AG09319 (cell line): Measurements from ENCODE around the gene RAB35.

Source experiments
- DNase-seq: peaks from one replicate; pipeline ENCODE4 v3.0.0-alpha.2; 2010; ENCODE audit warnings: low read depth; ENCODE audit errors: extremely low read depth
- CTCF ChIP-seq: IDR thresholded peaks from 2 replicates; pipeline ENCODE4 v1.5.1; 2011; ENCODE audit warnings: low read depth, mild to moderate bottlenecking, inconsistent platforms, low read length, moderate library complexity

RAB35 gene

GRCh38 chr12:120156315-120157259, 40.0 kb upstream of the RAB35 start:
- DNase-seq = no peak
- no peak for TF ChIP-seq CTCF

- no peak for DNase-seq
- TF ChIP-seq CTCF = no peak
Measured at GRCh38 chr12:120155072-120155471, 38.5 kb upstream of the RAB35 start.

- DNase-seq = no peak
- no peak for TF ChIP-seq CTCF
Measured at GRCh38 chr12:120150919-120151525, 34.5 kb upstream of the RAB35 start.

- DNase-seq = no peak
- TF ChIP-seq CTCF = no peak
Measured at GRCh38 chr12:120148011-120148410, 31.5 kb upstream of the RAB35 start.

- TF ChIP-seq CTCF = no peak
- DNase-seq = no peak
Measured at GRCh38 chr12:120145164-120145563, 28.6 kb upstream of the RAB35 start.

- TF ChIP-seq CTCF = no peak
- no peak for DNase-seq
Measured at GRCh38 chr12:120144215-120144614, 27.7 kb upstream of the RAB35 start.

- TF ChIP-seq CTCF = no peak
Measured at GRCh38 chr12:120142231-120142877, 25.8 kb upstream of the RAB35 start.

More at GRCh38 chr12:120142231-120142877, 25.8 kb upstream of the RAB35 start:
- DNase-seq = no peak
